PC-3 (cell line): Measurements from ENCODE around the gene TMEM163. TPM values are rescaled to one million over a fixed set of nuclear protein-coding genes. Genes with fewer than 3 reads are reported as not detected.

Experiments used
- ATAC-seq: fragments of 200-7000 bp; cut with Tn5 transposase; 2 replicates; pipeline ENCODE4 v1.9.1; 2020; ENCODE audit warnings: mild to moderate bottlenecking, moderate library complexity
- BruUV-seq: library from RNA; stranded (reverse); fragments of 400-500 nt; replicated peaks from 2 replicates; lab custom pipeline; 2021; lab: Mats Ljungman, UMichigan
- CTCF ChIA-PET: fragments of 300-600 bp; sonication (Branson Sonifier 250); formaldehyde crosslinking; loops from one replicate; lab custom pipeline; 2022; ENCODE audit warnings: antibody characterized with exemption; lab: Charles Lee
- POLR2A ChIA-PET: fragments of 300-600 bp; sonication (Branson Sonifier 250); formaldehyde crosslinking; loops from one replicate; lab custom pipeline; 2022; ENCODE audit warnings: antibody characterized with exemption; ENCODE audit not compliant: unreplicated experiment; lab: Charles Lee
- DNase-seq: peaks from one replicate; pipeline ENCODE4 v3.0.0-alpha.2; 2015
- H2AFZ ChIP-seq: fragments of 300-600 bp; sonication (generic); 2 replicates; pipeline ENCODE4 v1.6.0; 2016; ENCODE audit warnings: antibody characterized with exemption, low read length
- H3F3A ChIP-seq: fragments of 300-600 bp; sonication (generic); one replicate; pipeline ENCODE4 v1.6.0; 2017; ENCODE audit warnings: antibody characterized with exemption, low read length, control low read depth, mild to moderate bottlenecking; ENCODE audit not compliant: unreplicated experiment
- H3K27ac ChIP-seq: fragments of 300-600 bp; sonication (generic); 2 replicates; pipeline ENCODE4 v1.5.1; 2016; ENCODE audit warnings: mild to moderate bottlenecking, low read length
- H3K27me3 ChIP-seq: fragments of 300-600 bp; sonication (generic); 2 replicates; pipeline ENCODE4 v1.6.1; 2016; ENCODE audit warnings: low read length, mixed read lengths
- H3K36me3 ChIP-seq: fragments of 300-600 bp; sonication (generic); 2 replicates; pipeline ENCODE4 v1.6.1; 2016; ENCODE audit warnings: low read depth, mixed run types, low read length, mixed read lengths
- H3K4me1 ChIP-seq: fragments of 300-600 bp; sonication (generic); 2 replicates; pipeline ENCODE4 v1.5.1; 2016; ENCODE audit warnings: low read length; ENCODE audit not compliant: insufficient read depth
- H3K4me2 ChIP-seq: fragments of 300-600 bp; sonication (generic); 2 replicates; pipeline ENCODE4 v1.6.0; 2016; ENCODE audit warnings: low read length
- H3K4me3 ChIP-seq: fragments of 300-600 bp; sonication (generic); 2 replicates; pipeline ENCODE4 v1.5.1; 2016; ENCODE audit warnings: mild to moderate bottlenecking, low read length, mixed read lengths
- H3K79me2 ChIP-seq: fragments of 300-600 bp; sonication (generic); 2 replicates; pipeline ENCODE4 v1.6.1; 2017; ENCODE audit warnings: low read length, mixed read lengths
- H3K9ac ChIP-seq: fragments of 300-600 bp; sonication (generic); 2 replicates; pipeline ENCODE4 v1.6.0; 2016; ENCODE audit warnings: mild to moderate bottlenecking, low read length
- H3K9me2 ChIP-seq: fragments of 300-600 bp; sonication (generic); replicated peaks from 2 replicates; pipeline ENCODE4 v1.6.1; 2016; ENCODE audit warnings: mixed run types, low read length, mixed read lengths
- H3K9me3 ChIP-seq: fragments of 300-600 bp; sonication (generic); 2 replicates; pipeline ENCODE4 v1.6.1; 2016; ENCODE audit warnings: low read length, mixed read lengths
- H4K20me1 ChIP-seq: fragments of 300-600 bp; sonication (generic); 2 replicates; pipeline ENCODE4 v1.6.1; 2016; ENCODE audit warnings: low read length, mixed read lengths
- EZH2 ChIP-seq: fragments of 300-600 bp; sonication (generic); IDR thresholded peaks from one replicate; pipeline ENCODE4 v1.6.1; 2017; ENCODE audit warnings: antibody characterized with exemption, mild to moderate bottlenecking, low read length; ENCODE audit not compliant: unreplicated experiment
- EZH2phosphoT487 ChIP-seq: fragments of 300-600 bp; sonication (generic); IDR thresholded peaks from 2 replicates; pipeline ENCODE4 v1.6.1; 2018; ENCODE audit warnings: mild to moderate bottlenecking, antibody characterized with exemption, low read length, borderline replicate concordance
- intact Hi-C: fragments of 100-400 bp; cut with micrococcal nuclease; formaldehyde crosslinking; loops from 2 replicates; pipeline ENCODE4 v1.9.0; 2023
- total RNA-seq: library from RNA; depleted of rRNA; stranded (reverse); fragments of >200 nt; gene quantifications from 2 replicates; pipeline ENCODE4 v1.2.3, GENCODE V29; 2014
- TF ChIP-seq, protein P1 (sequence below): fragments of 300-600 bp; sonication (generic); conservative IDR thresholded peaks from 2 replicates; pipeline ENCODE4 v1.5.1; 2017; ENCODE audit warnings: antibody characterized with exemption, low read depth, mild to moderate bottlenecking, low read length

Gene TMEM163
- total RNA-seq, 1 experiment from 2014 or later = 0.47 TPM

DNA sequence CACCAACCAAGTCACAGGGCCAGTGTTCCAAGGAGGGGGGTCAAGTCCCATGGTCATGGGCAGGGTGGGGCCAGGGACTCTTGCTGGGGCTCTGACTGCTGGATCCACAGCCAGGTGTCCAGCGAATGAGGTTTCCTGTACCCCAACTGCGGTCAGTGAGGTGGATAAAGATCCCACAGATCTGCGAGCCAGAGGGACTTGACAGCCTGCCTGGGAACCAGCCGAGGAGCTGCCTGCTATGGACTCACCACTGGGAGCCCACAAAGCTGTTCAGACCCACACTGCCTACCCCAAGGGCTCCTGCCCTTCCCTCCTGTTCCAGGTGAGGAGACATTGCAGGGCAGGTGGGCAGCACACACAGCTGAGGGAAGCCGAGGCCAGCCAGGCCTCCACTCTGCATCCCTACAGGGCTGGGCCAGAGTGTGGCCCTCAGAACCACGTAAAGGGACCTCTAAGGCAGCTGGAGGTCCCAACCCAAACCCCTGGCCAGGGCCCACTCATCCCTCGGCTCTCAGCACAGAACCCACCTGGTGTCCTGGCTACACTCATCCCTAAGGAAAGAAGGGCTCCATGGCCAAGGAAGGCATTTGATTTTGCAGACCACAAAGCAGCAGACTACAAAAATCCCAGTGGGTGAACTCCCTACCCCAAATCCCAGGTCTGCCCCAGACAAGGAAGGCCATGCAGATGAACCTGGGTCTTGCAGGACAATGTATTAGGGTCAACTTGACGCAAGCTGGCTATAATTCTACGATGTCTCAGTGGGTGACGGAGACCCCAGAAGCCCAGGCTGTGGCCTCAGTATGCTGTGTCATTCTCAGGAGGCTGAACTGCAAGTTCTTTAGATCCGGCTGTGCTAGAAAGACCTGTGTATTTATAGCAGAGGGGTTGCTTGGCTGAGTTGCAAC is 255.8 kb downstream of the TMEM163 start:
- Histone ChIP-seq H3K9me2 (no peaks in the 10 kb centered on the region), H3K27ac (no peak overlapping the region), H3K79me2 (no peaks in the 10 kb centered on the region), H3K4me1 (no peaks in the 10 kb centered on the region), H4K20me1 (no peaks in the 10 kb centered on the region), H3K27me3 (no peaks in the 10 kb centered on the region), H2AFZ (no peak overlapping the region), H3K4me2 (no peak overlapping the region), H3K36me3 (no peaks in the 10 kb centered on the region), H3K4me3 (no peak overlapping the region), H3F3A (no peaks in the 10 kb centered on the region), H3K9ac (no peak overlapping the region), H3K9me3 (no peaks in the 10 kb centered on the region)
- intact Hi-C loops = no loop called here
- DNase-seq = no peak
- CTCF ChIA-PET = no interaction called here
- ATAC-seq = no peak
- TF ChIP-seq EZH2phosphoT487 = no peak
- TF ChIP-seq, protein P1, sequence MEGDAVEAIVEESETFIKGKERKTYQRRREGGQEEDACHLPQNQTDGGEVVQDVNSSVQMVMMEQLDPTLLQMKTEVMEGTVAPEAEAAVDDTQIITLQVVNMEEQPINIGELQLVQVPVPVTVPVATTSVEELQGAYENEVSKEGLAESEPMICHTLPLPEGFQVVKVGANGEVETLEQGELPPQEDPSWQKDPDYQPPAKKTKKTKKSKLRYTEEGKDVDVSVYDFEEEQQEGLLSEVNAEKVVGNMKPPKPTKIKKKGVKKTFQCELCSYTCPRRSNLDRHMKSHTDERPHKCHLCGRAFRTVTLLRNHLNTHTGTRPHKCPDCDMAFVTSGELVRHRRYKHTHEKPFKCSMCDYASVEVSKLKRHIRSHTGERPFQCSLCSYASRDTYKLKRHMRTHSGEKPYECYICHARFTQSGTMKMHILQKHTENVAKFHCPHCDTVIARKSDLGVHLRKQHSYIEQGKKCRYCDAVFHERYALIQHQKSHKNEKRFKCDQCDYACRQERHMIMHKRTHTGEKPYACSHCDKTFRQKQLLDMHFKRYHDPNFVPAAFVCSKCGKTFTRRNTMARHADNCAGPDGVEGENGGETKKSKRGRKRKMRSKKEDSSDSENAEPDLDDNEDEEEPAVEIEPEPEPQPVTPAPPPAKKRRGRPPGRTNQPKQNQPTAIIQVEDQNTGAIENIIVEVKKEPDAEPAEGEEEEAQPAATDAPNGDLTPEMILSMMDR = no peak
- TF ChIP-seq EZH2 = no peak
- no TSS peak for BruUV-seq
- POLR2A ChIA-PET = no interaction called here

DNA sequence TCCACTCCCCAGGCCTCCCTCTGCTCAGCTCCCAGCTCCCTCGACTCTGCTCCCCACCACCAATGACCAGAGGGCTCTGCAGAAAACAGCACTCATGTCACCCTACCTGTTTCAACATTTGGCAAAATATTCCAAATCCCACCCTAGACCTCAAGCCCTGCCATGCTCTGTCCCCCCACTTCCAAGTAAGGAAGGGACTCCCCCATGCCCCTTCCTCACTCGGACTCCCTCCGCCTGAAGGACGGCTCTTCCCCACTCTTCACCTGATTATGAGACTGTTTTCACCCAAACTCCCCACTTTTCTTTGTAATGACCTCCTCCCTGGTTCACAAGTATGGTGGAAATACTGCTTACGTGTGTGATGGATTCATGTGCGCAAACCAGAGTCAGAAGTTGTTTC is 256.5 kb downstream of the TMEM163 start:
- no TSS peak for BruUV-seq
- CTCF ChIA-PET = no interaction called here
- no peak for TF ChIP-seq EZH2phosphoT487
- intact Hi-C loops = no loop called here
- Histone ChIP-seq H3K9ac (no peak overlapping the region), H4K20me1 (no peaks in the 10 kb centered on the region), H3K4me2 (no peak overlapping the region), H2AFZ (no peak overlapping the region), H3K36me3 (no peaks in the 10 kb centered on the region), H3K27me3 (no peaks in the 10 kb centered on the region), H3K4me3 (no peak overlapping the region), H3K4me1 (no peaks in the 10 kb centered on the region), H3F3A (no peaks in the 10 kb centered on the region), H3K9me3 (no peaks in the 10 kb centered on the region), H3K9me2 (no peaks in the 10 kb centered on the region), H3K79me2 (no peaks in the 10 kb centered on the region), H3K27ac (no peak overlapping the region)
- DNase-seq (no peak), ATAC-seq (no peak)
- POLR2A ChIA-PET = no interaction called here

DNA sequence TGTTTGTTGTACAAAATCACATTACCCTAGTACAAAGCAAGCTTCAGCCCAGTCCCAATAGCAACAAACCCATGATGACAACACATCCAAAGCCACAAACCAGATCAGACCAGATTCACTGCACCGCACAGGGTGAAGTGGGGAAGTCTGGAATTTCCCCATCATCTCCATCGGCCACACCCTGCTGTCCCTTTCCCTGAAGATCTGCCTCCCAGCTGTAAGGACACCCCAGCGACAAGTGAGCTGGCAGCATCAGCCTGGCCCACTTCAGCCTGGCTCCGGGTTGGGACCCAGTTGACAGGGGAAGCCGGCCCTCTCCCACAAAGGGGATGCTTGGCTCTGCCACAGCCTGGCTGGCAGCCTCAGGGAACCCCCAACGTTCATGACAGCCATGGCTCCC is 257.3 kb downstream of the TMEM163 start:
- POLR2A ChIA-PET = no interaction called here
- Histone ChIP-seq H4K20me1 (no peaks in the 10 kb centered on the region), H3K9me2 (no peaks in the 10 kb centered on the region), H3K4me1 (no peaks in the 10 kb centered on the region), H3K4me2 (no peak overlapping the region), H3K27ac (no peak overlapping the region), H3K9me3 (no peaks in the 10 kb centered on the region), H2AFZ (no peak overlapping the region), H3K36me3 (no peaks in the 10 kb centered on the region), H3K27me3 (no peaks in the 10 kb centered on the region), H3K9ac (no peak overlapping the region), H3F3A (no peaks in the 10 kb centered on the region), H3K79me2 (no peaks in the 10 kb centered on the region), H3K4me3 (no peak overlapping the region)
- intact Hi-C loops = loop anchor here (2.0 kb wide), 1 partner anchor 437 kb away; no protein-coding TSS in a partner anchor
- DNase-seq (peak; percentile 8), ATAC-seq (no peak)
- CTCF ChIA-PET = interaction anchor here (1.5 kb wide), 1 partner anchor 10 kb away, joined by 4 read pairs; no protein-coding TSS in a partner anchor
- no peak for TF ChIP-seq EZH2
- TF ChIP-seq, protein P1 = no peak
- TF ChIP-seq EZH2phosphoT487 = no peak
- no TSS peak for BruUV-seq
